Nephron (organoid): ENCODE data around the gene PDE11A.

ENCODE experiments used
- H3K27ac Mint-ChIP-seq, 3 experiments: 2 replicates each; pipeline ENCODE4 v1.8.0; 2020; ENCODE audit warnings: mixed read lengths in 3 of 3, mild to moderate bottlenecking in 2 of 3, moderate library complexity in 1 of 3
- H3K27me3 Mint-ChIP-seq: 2 replicates; pipeline ENCODE4 v1.8.0; 2021; ENCODE audit warnings: low read depth, mild to moderate bottlenecking, moderate library complexity, mixed read lengths
- H3K36me3 Mint-ChIP-seq: 2 replicates; pipeline ENCODE4 v1.8.0; 2020; ENCODE audit warnings: low read depth, mixed read lengths
- H3K4me1 Mint-ChIP-seq: 2 replicates; pipeline ENCODE4 v1.8.0; 2020; ENCODE audit warnings: mixed read lengths
- H3K4me3 Mint-ChIP-seq, 3 experiments: 2 replicates each; pipeline ENCODE4 v1.8.0; 2020; ENCODE audit warnings: mild to moderate bottlenecking in 3 of 3, mixed read lengths in 3 of 3, moderate library complexity in 2 of 3
- H3K9me3 Mint-ChIP-seq: 2 replicates; pipeline ENCODE4 v1.8.0; 2020; ENCODE audit warnings: mixed read lengths
- TF ChIP-seq, protein P1 (sequence below), 3 experiments: fragments of 200-600 bp; sonication (generic); IDR thresholded peaks; one replicate each; pipeline ENCODE4 v1.5.0; 2021; ENCODE audit warnings: antibody characterized with exemption in 3 of 3; ENCODE audit not compliant: unreplicated experiment in 3 of 3

PDE11A gene

DNA sequence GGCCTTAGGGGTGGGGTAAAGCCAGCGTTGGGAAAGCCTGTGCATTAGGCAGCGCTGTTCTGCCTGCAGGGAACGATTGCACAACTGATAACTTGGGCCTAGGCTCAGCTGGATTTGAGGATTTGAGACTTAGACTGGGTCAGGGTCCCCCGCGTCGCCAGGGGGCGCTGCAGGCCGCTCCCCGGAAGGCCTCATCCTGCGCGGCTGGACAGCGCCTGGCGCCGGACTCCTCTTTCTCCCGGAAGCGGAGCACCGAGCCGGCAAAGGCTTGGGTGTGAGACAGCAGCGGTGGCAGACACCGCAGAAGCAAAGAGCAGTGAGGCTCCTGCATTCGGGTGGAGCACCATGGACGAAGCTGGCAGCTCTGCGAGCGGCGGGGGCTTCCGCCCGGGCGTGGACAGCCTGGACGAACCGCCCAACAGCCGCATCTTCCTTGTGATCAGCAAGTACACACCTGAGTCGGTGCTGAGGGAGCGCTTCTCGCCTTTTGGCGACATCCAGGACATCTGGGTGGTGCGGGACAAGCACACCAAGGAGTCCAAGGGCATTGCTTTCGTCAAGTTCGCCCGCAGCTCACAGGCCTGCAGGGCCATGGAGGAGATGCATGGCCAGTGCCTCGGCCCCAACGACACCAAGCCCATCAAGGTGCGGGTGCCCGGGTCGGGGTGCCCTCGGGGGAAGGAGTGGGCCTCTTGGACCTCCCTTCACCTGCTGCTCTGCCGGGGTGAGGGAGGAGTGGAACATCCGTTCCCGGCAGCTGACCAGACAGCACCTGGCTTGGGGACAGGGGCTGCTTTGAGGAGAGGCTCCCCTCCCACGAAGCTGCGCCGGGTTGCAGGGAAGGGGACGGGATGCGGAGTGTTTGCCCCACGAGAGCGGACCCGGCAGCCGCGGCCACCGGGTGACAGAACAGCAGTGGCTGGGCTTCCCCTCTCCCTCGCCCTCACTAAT is 39.9 kb upstream of the PDE11A start, which contains the start of gene RBM45:
TSS of gene RBM45 (plus strand) at position 236 of the 951 bp plus-strand sequence. CDS start at position 346, 110 bp downstream.
- TF ChIP-seq, protein P1, sequence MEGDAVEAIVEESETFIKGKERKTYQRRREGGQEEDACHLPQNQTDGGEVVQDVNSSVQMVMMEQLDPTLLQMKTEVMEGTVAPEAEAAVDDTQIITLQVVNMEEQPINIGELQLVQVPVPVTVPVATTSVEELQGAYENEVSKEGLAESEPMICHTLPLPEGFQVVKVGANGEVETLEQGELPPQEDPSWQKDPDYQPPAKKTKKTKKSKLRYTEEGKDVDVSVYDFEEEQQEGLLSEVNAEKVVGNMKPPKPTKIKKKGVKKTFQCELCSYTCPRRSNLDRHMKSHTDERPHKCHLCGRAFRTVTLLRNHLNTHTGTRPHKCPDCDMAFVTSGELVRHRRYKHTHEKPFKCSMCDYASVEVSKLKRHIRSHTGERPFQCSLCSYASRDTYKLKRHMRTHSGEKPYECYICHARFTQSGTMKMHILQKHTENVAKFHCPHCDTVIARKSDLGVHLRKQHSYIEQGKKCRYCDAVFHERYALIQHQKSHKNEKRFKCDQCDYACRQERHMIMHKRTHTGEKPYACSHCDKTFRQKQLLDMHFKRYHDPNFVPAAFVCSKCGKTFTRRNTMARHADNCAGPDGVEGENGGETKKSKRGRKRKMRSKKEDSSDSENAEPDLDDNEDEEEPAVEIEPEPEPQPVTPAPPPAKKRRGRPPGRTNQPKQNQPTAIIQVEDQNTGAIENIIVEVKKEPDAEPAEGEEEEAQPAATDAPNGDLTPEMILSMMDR (IDR thresholded peaks at IDR 0.05; ENCODE audit: unreplicated experiment in 3 of 3) = peak; percentile 98 to 99 (median 99)
- H3K9me3 Mint-ChIP-seq = no peaks in the 10 kb centered on the region
- peaks cover 10% of the 10 kb centered on the region for H3K4me1 Mint-ChIP-seq
- peaks cover 4% of the 10 kb centered on the region for H3K27me3 Mint-ChIP-seq
- H3K36me3 Mint-ChIP-seq = no peaks in the 10 kb centered on the region
- peak within 1 kb of the TSS; percentile 43 to 82 (median 76) for H3K27ac Mint-ChIP-seq
- H3K4me3 Mint-ChIP-seq = peak within 1 kb of the TSS; percentile 94 to 99 (median 96)

DNA sequence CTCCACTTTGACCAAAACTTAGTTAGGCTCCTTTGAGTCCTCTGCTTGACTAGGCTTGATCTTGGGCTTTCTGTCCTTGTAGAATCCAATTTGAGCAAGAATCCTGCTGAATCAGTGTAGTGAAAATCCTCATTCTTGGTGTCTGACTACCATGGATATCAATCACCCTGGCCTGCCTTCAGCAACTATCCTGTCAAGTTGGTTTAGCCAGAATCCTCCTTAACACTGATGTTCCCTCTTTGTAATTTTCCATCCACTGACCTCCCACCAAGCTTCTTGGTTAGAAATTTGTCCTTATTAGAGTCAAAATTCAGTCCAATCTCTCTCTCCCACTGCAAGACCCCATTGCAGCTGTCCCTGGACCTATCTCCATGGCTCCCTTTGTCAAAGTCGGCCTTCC is 39.2 kb upstream of the PDE11A start:
- TF ChIP-seq, protein P1 (IDR thresholded peaks at IDR 0.05; ENCODE audit: unreplicated experiment in 3 of 3) = no peak
- Mint-ChIP-seq H3K27me3 (peaks cover 4% of the 10 kb centered on the region), H3K9me3 (no peaks in the 10 kb centered on the region), H3K27ac (peak overlapping the region in 2 of 3 experiments; percentile 43 to 76), H3K36me3 (no peaks in the 10 kb centered on the region), H3K4me3 (peak overlapping the region; percentile 94 to 99 (median 96)), H3K4me1 (peaks cover 10% of the 10 kb centered on the region)

DNA sequence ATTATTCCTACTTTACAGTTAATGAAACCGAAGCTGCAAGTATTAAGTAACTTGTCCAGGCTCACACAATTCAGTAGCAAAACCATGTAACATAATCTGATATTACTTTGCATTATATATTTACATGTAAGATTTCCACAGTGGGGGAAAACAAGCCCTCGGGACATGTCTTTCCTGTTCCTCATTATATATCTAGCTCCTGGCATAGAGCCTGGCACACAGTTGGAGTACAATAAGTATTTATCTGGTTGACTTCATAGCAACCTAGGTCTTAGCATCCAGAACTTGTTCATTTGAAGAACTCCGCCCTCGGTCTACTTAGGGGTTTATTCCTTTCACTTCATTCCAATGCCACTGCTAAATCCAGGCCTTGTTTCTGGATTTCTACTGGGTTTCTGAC is 38.1 kb upstream of the PDE11A start:
- TF ChIP-seq, protein P1 (IDR thresholded peaks at IDR 0.05; ENCODE audit: unreplicated experiment in 3 of 3) = no peak
- H3K4me1 Mint-ChIP-seq = peaks cover 10% of the 10 kb centered on the region
- no peak overlapping the region for H3K27ac Mint-ChIP-seq
- no peak overlapping the region for H3K4me3 Mint-ChIP-seq
- H3K9me3 Mint-ChIP-seq = no peaks in the 10 kb centered on the region
- H3K36me3 Mint-ChIP-seq = no peaks in the 10 kb centered on the region
- peaks cover 4% of the 10 kb centered on the region for H3K27me3 Mint-ChIP-seq

DNA sequence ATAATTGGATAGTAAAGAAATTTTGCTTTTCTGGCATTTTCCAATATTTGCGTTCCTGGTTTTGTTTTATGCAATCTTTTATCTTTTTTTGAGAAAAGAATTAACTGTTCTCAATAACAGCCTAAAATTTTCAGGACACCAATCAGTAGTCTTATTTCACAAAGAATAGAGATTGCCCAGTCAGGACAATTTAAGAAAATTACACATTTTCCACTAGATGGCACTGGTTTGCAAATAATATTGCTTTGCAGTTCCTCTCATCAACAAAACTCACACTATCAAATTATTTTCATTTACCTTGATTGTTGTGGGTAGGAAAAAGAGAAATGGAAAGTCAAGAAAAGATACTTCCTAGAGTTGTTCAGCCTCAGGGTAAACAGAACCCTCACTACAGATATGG is 37.2 kb upstream of the PDE11A start:
- Mint-ChIP-seq H3K9me3 (no peaks in the 10 kb centered on the region), H3K36me3 (no peaks in the 10 kb centered on the region), H3K27ac (peak overlapping the region in 1 of 3 experiments; percentile 1), H3K4me1 (peaks cover 10% of the 10 kb centered on the region), H3K27me3 (peaks cover 4% of the 10 kb centered on the region), H3K4me3 (peak overlapping the region; percentile 60 to 80 (median 71))
- TF ChIP-seq, protein P1 (IDR thresholded peaks at IDR 0.05; ENCODE audit: unreplicated experiment in 3 of 3) = peak; percentile 55 to 64 (median 58)

DNA sequence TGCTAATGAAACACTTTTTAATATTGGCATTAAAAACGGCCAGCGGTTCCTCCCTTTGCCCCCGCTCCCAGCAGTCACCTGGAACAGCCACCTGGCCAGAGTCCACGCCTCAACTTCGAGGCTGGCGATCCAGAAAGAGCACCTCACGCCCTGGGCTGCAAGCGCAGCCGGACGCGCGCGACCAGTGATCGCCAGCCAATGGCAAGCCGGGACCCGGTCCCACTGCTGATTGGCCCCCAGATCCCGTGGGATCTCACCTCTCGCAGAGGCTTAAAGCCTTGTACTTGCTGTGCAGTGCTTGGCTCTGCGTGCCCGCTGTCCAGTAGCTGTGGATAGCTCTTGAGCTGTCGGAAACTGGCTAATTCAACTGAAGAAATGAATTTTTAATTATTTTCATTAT is 35.6 kb upstream of the PDE11A start:
- Mint-ChIP-seq H3K4me3 (no peak overlapping the region), H3K4me1 (peaks cover 4% of the 10 kb centered on the region), H3K27ac (no peak overlapping the region), H3K9me3 (no peaks in the 10 kb centered on the region), H3K36me3 (no peaks in the 10 kb centered on the region), H3K27me3 (peaks cover 4% of the 10 kb centered on the region)
- TF ChIP-seq, protein P1 (IDR thresholded peaks at IDR 0.05; ENCODE audit: unreplicated experiment in 3 of 3) = no peak
